Activated CD4-positive, alpha-beta T cell treated with anti-CD3 and anti-CD28 coated beads, Interleukin-2, amount 50 U/mL, for 16 hours (primary cell): ENCODE data around the gene TIPRL.
"Not testable (repeated sequence)": the region's sequence is repeated elsewhere in the genome, so short reads cannot be mapped to it uniquely, and the experiment has no call there.

Experiments used
- DNase-seq: peaks from one replicate; pipeline ENCODE4 v3.0.0-alpha.2; 2020

Gene TIPRL

GRCh38 chr1:168178638-168179437, at the start of gene TIPRL:
TIPRL (plus strand) TSS chr1:168178962; CDS start chr1:168179078, 116 bp downstream.
- peak; percentile 98 for DNase-seq

DNA sequence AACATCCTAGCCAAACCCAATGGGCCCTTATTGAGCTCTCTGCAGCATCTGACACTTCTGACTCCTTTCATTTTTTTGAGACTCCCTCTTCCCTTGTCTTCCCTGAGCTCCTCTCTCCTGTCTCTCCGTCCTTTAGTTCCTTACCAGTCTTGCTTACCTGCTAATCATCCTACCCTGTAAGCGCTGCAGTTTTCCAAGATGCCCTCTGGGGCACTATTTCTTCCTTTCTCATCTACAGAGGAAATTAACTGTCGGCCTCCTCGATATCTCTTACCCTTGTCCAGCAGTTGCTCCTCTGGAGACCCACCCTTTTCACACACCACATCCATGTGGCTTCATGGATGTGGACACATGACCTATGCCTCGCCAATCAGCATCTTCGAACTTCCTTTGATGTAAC, 48.8 kb upstream of the TIPRL start:
- DNase-seq, result no peak

- no peak for DNase-seq
Measured at GRCh38 chr1:168134132-168134531, 44.6 kb upstream of the TIPRL start.

GRCh38 chr1:168134642-168135041, 44.1 kb upstream of the TIPRL start:
- DNase-seq, result no peak

GRCh38 chr1:168135116-168135920, 43.4 kb upstream of the TIPRL start:
- no peak for DNase-seq

DNA sequence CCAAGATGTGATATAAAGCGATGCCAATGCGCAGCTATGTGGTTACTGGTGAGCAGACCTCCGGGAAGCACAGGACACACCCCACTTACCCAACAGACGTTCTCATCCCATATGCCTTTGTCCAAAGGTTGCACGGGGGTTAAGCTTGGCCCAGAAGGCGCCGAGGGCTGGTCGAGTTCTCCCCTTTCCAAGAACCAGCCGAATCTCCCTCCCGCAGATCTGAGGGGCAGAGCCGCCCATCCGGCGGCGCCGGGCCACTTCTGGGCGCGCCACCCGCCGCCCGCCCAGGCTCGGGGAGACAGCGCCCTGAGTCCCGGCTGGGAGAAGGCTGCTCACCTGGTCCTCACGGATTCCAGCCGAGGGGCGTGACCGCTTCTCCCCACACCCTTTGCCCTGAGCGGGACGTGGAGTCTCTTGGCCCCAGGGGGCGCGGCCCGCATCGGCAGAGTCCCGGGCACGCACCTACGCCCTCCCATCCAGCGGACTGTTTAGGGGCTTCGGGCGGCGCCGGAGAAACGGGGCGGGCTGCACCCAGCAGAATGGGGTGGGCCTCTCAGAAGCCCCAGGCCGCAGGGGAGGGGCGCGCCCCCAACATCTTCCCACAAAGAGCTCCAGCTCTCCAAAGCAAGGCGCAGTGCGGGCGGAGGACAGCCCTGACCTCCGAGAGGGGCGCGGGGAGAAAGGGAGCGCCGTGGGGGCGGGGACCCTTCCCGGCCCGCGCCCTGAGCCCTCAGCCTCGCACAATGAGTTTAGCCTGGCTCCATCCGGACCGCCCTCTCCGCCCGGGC, 42.6 kb upstream of the TIPRL start:
- DNase-seq, result no peak

DNA sequence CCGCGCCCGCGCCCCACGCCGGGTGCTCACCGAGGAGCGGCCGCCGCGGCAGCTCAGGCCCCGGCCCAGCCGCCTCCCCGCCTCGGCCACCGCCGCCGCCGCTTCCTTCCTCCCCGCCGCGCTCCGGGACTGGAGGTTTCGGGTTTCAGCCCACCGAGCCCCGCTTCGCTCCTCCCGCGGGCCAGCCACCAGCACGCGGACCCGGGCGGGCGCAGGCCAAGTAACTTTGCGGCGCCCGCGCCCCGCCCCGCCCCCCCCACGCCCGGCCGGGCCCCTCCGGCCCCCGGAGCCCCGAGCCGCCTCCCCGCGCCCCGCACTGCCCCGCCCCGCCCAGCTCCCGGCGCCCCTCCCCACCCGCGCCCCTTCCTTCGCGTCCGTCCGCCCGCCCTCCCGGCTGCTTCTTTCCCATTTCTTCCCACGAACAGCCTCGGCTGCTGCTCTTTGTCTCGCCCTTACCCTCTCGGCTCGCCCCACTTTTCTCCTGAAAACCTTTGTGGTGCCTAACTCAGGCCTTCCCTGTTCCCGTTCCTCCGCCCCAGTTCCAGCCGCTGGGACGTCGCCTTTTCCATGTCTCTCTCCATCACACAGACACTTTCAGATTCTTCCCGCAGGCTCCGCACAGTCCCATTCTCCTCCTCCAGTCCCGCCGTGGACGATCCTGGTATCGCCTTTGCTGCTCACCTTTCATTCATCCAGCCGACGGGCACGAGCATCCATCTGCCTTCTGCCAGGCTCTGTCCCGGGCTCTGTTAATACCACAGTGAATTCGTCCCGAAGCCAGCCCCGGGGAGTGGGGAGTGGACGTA, 41.9 kb upstream of the TIPRL start, which contains the start of gene GPR161:
Gene GPR161, minus strand, starts transcription at position 222 of the 806 bp plus-strand sequence. CDS start 32,080 bp downstream, outside the sequence.
- DNase-seq, result no peak

- DNase-seq, result no peak
Measured at GRCh38 chr1:168137515-168137821, 41.3 kb upstream of the TIPRL start.

DNA sequence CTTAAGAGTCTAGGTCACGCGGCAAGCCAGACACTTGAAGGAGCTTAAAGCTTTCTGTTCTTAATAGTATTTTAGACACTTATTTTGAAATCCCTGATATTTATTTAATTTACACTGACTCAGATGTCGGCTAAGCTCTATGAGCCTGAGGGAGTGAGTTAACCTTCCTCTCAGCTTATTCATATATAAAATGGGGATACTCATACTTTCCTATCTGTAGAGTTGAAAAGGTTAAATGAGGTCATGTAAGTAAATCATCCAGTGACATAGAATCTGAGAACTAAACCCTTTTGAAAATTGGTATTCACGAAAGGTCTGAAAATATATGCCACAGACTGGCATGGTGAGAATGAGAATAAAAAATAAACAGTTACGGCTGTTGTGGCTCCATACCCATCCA, 40.6 kb upstream of the TIPRL start:
- DNase-seq, result no peak

DNA sequence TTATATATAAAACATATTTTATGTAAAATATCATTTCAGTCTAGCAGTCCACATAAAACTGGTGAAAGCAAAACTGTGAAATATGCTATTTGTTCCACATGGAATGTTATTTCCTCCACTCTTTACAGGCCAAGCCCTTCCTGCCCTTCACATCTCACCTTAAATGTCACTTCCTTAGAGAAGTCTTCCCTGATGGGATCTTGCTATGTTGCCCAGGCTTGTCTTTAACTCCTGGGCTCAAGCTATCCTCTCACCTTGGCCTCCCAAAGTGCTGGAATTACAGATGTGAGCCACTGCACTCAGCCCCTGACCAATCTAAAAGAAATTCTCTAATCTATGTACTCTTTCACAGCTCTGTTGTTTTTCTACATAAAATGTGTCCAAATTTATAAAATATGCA, 39.7 kb upstream of the TIPRL start:
- no peak for DNase-seq

- no peak for DNase-seq
Measured at GRCh38 chr1:168141871-168142385, 36.8 kb upstream of the TIPRL start.

- peak; percentile 83 for DNase-seq
Measured at GRCh38 chr1:168145184-168146159, 33.3 kb upstream of the TIPRL start.

DNA sequence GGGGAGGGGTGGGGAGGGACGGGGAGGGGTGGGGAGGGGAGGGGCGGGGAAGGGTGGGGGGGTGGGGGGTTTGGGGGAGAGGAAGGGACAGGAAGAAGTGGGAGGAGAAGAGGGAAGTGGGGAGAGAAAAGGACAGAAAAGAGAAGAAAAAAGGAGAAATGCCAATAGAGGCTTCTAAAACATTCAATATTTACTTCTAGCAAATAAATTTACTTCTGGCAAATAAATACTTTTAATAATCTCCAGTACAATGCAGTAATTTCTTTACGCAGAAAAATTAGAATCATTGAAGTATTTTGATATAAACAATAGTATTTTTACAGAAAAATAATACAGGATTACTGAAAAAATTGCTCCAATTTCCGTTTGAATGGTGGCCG, 32.6 kb upstream of the TIPRL start:
- no peak for DNase-seq

DNA sequence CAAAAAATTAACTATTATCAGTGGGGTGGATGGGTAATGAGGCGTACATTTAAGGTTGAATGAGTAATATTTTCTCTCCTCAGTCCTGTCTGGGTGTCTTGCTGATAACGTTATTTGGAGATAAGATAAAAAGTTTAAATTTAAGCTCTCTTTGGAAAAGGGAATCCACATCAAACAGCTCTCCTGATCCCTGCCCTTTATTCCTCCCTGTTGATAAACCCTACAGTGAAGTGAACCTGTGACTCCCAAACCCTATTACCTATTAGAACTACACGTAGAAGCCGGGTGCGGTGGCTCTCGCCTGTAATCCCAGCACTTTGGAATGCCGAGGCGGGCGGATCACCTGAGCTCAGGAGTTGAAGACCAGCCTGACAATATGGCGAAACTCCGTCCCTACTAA, 32.1 kb upstream of the TIPRL start:
- no peak for DNase-seq

DNA sequence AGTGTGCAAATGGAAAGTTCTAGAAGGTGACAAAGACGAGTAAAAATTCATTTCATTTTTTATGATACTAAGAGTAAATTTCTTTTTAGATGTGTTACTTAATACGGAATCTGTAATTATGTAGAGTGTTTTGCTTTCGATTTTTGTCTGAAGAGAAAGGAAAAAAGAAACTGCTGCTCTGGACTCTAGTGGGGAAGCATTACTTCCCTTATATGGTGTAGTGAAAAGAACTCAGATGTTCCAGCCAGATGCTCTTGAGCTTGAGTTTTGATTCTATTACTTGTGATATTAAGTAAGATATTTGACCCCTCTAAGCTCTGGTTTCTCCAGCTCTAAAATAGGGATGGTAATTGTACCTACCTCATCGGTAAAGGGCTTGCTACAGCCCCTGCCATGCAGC, 29.8 kb upstream of the TIPRL start:
- no peak for DNase-seq

- no peak for DNase-seq
Measured at GRCh38 chr1:168150283-168150682, 28.5 kb upstream of the TIPRL start.

GRCh38 chr1:168151935-168152334, 26.8 kb upstream of the TIPRL start:
- no peak for DNase-seq

DNA sequence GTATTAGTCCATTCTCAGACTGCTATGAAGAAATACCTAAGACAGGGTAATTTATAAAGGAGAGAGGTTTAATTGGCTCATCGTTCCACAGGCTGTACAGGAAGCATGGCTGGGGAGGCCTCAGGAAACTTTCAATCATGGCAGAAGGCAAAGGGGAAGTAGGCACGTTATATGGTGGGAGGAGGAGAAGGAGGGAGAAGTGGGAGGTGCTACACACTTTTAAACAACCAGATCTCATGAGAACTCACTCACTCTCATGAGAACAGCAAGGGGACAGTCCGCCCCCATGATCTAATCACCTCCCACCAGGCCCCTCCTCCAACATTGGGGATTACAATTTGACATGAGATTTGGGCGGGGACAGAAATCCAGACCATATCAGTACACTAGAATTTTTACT, 24.1 kb upstream of the TIPRL start:
- DNase-seq, result not testable (repeated sequence)

DNA sequence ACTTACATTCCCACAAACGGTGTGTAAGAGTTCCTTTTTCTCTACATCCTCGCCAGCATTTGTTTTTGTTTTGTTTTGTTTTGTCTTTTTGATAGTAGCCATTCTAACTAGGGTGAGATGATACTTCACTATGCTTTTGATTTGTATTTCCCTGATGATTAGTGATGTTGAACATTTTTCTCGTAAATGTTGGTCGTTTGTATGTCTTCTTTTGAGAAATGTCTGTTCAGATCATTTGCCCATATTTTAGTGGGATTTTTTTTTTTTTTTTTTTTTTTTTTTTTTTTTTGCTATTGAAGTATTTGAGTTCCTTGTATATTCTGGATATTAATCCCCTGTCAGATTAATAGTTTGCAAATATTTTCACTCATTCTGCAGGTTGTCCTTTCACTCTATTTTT, 22.9 kb upstream of the TIPRL start:
- no peak for DNase-seq

GRCh38 chr1:168157638-168158037, 21.1 kb upstream of the TIPRL start:
- no peak for DNase-seq

GRCh38 chr1:168159251-168159650, 19.5 kb upstream of the TIPRL start:
- no peak for DNase-seq
